ENCODE measurements around the gene RIC3. TPM values are rescaled to one million over a fixed set of nuclear protein-coding genes. Genes with fewer than 3 reads are reported as not detected.

RIC3 gene
- total RNA-seq, 1 donor from 2014 or later = 23.1 TPM

- TF ChIP-seq CTCF (IDR thresholded peaks at IDR 0.05; ENCODE audit: unreplicated experiment) = no peak
- no peaks in the 10 kb centered on the region for H3K27me3 Mint-ChIP-seq
- H3K9me3 Mint-ChIP-seq (ENCODE audit: low read depth) = no peaks in the 10 kb centered on the region
- DNase-seq (ENCODE audit: low spot score, unreplicated experiment) = no peak
- H3K36me3 Mint-ChIP-seq (ENCODE audit: insufficient read depth) = peaks cover 6% of the 10 kb centered on the region
- H3K27ac Mint-ChIP-seq = no peak overlapping the region
- H3K4me3 Mint-ChIP-seq (ENCODE audit: low read depth) = no peak overlapping the region
- H3K4me1 Mint-ChIP-seq (ENCODE audit: low read depth) = no peaks in the 10 kb centered on the region
Measured at GRCh38 chr11:8098361-8098760, 70.5 kb downstream of the RIC3 start.

- no peak overlapping the region for H3K27ac Mint-ChIP-seq
- DNase-seq (ENCODE audit: low spot score, unreplicated experiment) = no peak
- TF ChIP-seq CTCF (IDR thresholded peaks at IDR 0.05; ENCODE audit: unreplicated experiment) = no peak
- H3K36me3 Mint-ChIP-seq (ENCODE audit: insufficient read depth) = peaks cover 6% of the 10 kb centered on the region
- H3K9me3 Mint-ChIP-seq (ENCODE audit: low read depth) = no peaks in the 10 kb centered on the region
- no peaks in the 10 kb centered on the region for H3K27me3 Mint-ChIP-seq
- H3K4me1 Mint-ChIP-seq (ENCODE audit: low read depth) = no peaks in the 10 kb centered on the region
- H3K4me3 Mint-ChIP-seq (ENCODE audit: low read depth) = no peak overlapping the region
Measured at GRCh38 chr11:8097926-8098325, 70.9 kb downstream of the RIC3 start.

- Mint-ChIP-seq H3K9me3 (ENCODE audit: low read depth) (no peaks in the 10 kb centered on the region), H3K4me3 (ENCODE audit: low read depth) (no peak overlapping the region), H3K4me1 (ENCODE audit: low read depth) (no peaks in the 10 kb centered on the region), H3K36me3 (ENCODE audit: insufficient read depth) (peaks cover 6% of the 10 kb centered on the region), H3K27me3 (no peaks in the 10 kb centered on the region), H3K27ac (no peak overlapping the region)
- TF ChIP-seq CTCF (IDR thresholded peaks at IDR 0.05; ENCODE audit: unreplicated experiment) = no peak
- DNase-seq (ENCODE audit: low spot score, unreplicated experiment) = no peak
Measured at GRCh38 chr11:8097468-8097867, 71.4 kb downstream of the RIC3 start.

GRCh38 chr11:8097062-8097461 is 71.8 kb downstream of the RIC3 start:
- Mint-ChIP-seq H3K4me1 (ENCODE audit: low read depth) (no peaks in the 10 kb centered on the region), H3K27me3 (no peaks in the 10 kb centered on the region), H3K4me3 (ENCODE audit: low read depth) (no peak overlapping the region), H3K36me3 (ENCODE audit: insufficient read depth) (peaks cover 6% of the 10 kb centered on the region), H3K9me3 (ENCODE audit: low read depth) (no peaks in the 10 kb centered on the region), H3K27ac (no peak overlapping the region)
- no peak for DNase-seq (ENCODE audit: low spot score, unreplicated experiment)
- TF ChIP-seq CTCF (IDR thresholded peaks at IDR 0.05; ENCODE audit: unreplicated experiment) = no peak

- no peak overlapping the region for H3K4me3 Mint-ChIP-seq (ENCODE audit: low read depth)
- H3K36me3 Mint-ChIP-seq (ENCODE audit: insufficient read depth) = peaks cover 6% of the 10 kb centered on the region
- DNase-seq (ENCODE audit: low spot score, unreplicated experiment) = no peak
Measured at GRCh38 chr11:8096575-8096974, 72.2 kb downstream of the RIC3 start.

More at GRCh38 chr11:8096575-8096974, 72.2 kb downstream of the RIC3 start:
- H3K27ac Mint-ChIP-seq = no peak overlapping the region
- TF ChIP-seq CTCF (IDR thresholded peaks at IDR 0.05; ENCODE audit: unreplicated experiment) = no peak
- H3K4me1 Mint-ChIP-seq (ENCODE audit: low read depth) = no peaks in the 10 kb centered on the region
- no peaks in the 10 kb centered on the region for H3K9me3 Mint-ChIP-seq (ENCODE audit: low read depth)
- no peaks in the 10 kb centered on the region for H3K27me3 Mint-ChIP-seq
